Pericardium fibroblast (primary cell): Measurements from ENCODE around the gene LYST. TPM values are rescaled to one million over a fixed set of nuclear protein-coding genes. Genes with fewer than 3 reads are reported as not detected.

Experiments
- total RNA-seq: library from RNA; depleted of rRNA; stranded (reverse); fragments of >200 nt; gene quantifications from 2 replicates; pipeline ENCODE4 v1.2.3, GENCODE V29; 2015

LYST gene
- 4.7 and 6.5 TPM in 2 replicates for total RNA-seq

GRCh38 chr1:235866205-235866912 lies at the start of gene LYST:
TSS of gene LYST (minus strand) at chr1:235866906. CDS start at chr1:235830417, 36,489 bp downstream.

GRCh38 chr1:235649368-235650163 lies 217.1 kb downstream of the LYST start, which contains the start of gene GNG4:
TSS of gene GNG4 (minus strand) at chr1:235649784. CDS start at chr1:235583838, 65,946 bp downstream.

Other genes starting within 250 kb of the LYST start
- gene GNG4, start 217.1 kb downstream of the LYST start, total RNA-seq, result 0.09 and 0.58 TPM in 2 replicates
- 323 and 678 TPM in 2 replicates for gene NID1, start 198.2 kb upstream of the LYST start, total RNA-seq